Tibial artery (tissue), 4 donors: Measurements from ENCODE around the gene SLC9A4.

Source experiments
- DNase-seq, 2 donors: peaks; one replicate each; pipeline ENCODE4 v3.0.0-alpha.2; 2019
- H3K27ac ChIP-seq, 2 donors: fragments of 200-600 bp; sonication (generic) in 1 of 2; 1 replicate in 1 of 2; 2 replicates in 1 of 2; pipeline ENCODE4 v1.5.1; 2018 to 2019; ENCODE audit warnings: mild to moderate bottlenecking in 1 of 2
- H3K27me3 ChIP-seq, 2 donors: fragments of 200-600 bp; sonication (generic) in 1 of 2; one replicate each; pipeline versions ENCODE4 v1.5.1 to v1.6.0; 2016 to 2019
- H3K36me3 ChIP-seq, 3 donors: fragments of 200-600 bp; sonication (generic) in 2 of 3; one replicate each; pipeline ENCODE4 v1.5.1; 2016 to 2019; ENCODE audit warnings: mild to moderate bottlenecking in 2 of 3
- H3K4me1 ChIP-seq, 4 donors: fragments of 200-600 bp; sonication (generic) in 2 of 4; 1 replicate in 3 of 4; 2 replicates in 1 of 4; pipeline ENCODE4 v1.5.1; 2016 to 2019
- H3K4me3 ChIP-seq, 2 donors: fragments of 200-600 bp; sonication (generic) in 1 of 2; 1 replicate in 1 of 2; 2 replicates in 1 of 2; pipeline ENCODE4 v1.5.1; 2018 to 2019; ENCODE audit warnings: mild to moderate bottlenecking in 2 of 2
- H3K9me3 ChIP-seq, 3 donors: fragments of 200-600 bp; sonication (generic) in 1 of 3; one replicate each; pipeline ENCODE4 v1.5.1; 2016 to 2019
- intact Hi-C: fragments of 100-400 bp; cut with DNase I; formaldehyde crosslinking; loops from one replicate; pipeline ENCODE4 v1.15.0; 2023; ENCODE audit warnings: low total_unique reads
- TF ChIP-seq, protein P1 (sequence below), 2 experiments: fragments of 200-600 bp in 1 of 2; fragments of 450-650 bp in 1 of 2; IDR thresholded peaks; one replicate each; pipeline ENCODE4 v1.5.1; 2017 to 2019; ENCODE audit warnings: antibody characterized with exemption in 2 of 2, mild to moderate bottlenecking in 1 of 2, moderate library complexity in 1 of 2

SLC9A4 gene

DNA sequence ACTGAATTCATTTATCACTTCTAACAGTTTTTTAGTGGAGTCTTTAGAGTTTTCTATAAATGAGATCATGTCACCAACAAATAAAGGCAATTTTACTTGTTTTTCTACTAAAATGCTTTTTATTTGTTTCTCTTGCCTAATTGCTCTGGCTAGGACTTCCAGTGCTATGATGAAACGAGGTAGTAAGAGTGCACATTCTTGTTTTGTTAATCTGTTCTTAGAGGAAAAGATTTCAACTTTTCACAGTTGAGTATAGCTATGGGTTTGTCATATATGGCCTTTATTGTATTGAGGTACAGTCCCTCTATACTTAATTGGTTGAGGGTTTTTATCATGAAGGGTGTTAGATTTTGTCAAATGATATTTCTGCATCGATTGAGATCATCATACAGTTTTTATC lies 44.5 kb upstream of the SLC9A4 start:
- Histone ChIP-seq H3K4me1 (no peaks in the 10 kb centered on the region), H3K27me3 (peaks cover 0 to 6% of the 10 kb centered on the region in 2 donors), H3K36me3 (no peaks in the 10 kb centered on the region), H3K9me3 (no peaks in the 10 kb centered on the region), H3K4me3 (no peak overlapping the region), H3K27ac (no peak overlapping the region)
- no peak for DNase-seq
- intact Hi-C loops, result no loop called here
- TF ChIP-seq, protein P1, sequence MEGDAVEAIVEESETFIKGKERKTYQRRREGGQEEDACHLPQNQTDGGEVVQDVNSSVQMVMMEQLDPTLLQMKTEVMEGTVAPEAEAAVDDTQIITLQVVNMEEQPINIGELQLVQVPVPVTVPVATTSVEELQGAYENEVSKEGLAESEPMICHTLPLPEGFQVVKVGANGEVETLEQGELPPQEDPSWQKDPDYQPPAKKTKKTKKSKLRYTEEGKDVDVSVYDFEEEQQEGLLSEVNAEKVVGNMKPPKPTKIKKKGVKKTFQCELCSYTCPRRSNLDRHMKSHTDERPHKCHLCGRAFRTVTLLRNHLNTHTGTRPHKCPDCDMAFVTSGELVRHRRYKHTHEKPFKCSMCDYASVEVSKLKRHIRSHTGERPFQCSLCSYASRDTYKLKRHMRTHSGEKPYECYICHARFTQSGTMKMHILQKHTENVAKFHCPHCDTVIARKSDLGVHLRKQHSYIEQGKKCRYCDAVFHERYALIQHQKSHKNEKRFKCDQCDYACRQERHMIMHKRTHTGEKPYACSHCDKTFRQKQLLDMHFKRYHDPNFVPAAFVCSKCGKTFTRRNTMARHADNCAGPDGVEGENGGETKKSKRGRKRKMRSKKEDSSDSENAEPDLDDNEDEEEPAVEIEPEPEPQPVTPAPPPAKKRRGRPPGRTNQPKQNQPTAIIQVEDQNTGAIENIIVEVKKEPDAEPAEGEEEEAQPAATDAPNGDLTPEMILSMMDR (IDR thresholded peaks at IDR 0.05), result no peak

DNA sequence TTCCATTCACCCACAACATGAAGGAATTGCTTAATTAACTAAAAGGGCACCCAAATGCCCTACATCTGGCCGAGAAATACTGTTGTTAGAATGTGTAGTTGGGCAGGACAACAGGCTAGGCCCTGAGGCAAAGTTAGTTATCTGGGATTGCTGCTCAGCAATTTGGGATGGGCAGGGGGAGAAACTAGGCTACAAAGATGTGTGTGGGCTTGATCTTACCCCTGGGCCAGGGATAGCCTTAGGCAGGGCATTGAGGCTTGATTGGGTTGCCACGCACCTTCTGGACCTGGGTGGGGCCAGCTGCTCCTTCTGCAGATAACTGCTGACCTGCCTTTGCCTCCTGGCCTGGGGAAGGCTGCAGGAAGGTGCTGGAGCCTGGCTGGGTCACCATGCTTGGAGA lies 40.6 kb upstream of the SLC9A4 start:
- no peak for DNase-seq
- H3K27me3 ChIP-seq, result peaks cover 0 to 6% of the 10 kb centered on the region in 2 donors
- TF ChIP-seq, protein P1 (IDR thresholded peaks at IDR 0.05), result no peak
- H3K27ac ChIP-seq, result no peak overlapping the region
- H3K4me1 ChIP-seq, result no peaks in the 10 kb centered on the region
- no peaks in the 10 kb centered on the region for H3K36me3 ChIP-seq
- H3K4me3 ChIP-seq, result no peak overlapping the region
- intact Hi-C loops, result no loop called here
- H3K9me3 ChIP-seq, result no peaks in the 10 kb centered on the region

DNA sequence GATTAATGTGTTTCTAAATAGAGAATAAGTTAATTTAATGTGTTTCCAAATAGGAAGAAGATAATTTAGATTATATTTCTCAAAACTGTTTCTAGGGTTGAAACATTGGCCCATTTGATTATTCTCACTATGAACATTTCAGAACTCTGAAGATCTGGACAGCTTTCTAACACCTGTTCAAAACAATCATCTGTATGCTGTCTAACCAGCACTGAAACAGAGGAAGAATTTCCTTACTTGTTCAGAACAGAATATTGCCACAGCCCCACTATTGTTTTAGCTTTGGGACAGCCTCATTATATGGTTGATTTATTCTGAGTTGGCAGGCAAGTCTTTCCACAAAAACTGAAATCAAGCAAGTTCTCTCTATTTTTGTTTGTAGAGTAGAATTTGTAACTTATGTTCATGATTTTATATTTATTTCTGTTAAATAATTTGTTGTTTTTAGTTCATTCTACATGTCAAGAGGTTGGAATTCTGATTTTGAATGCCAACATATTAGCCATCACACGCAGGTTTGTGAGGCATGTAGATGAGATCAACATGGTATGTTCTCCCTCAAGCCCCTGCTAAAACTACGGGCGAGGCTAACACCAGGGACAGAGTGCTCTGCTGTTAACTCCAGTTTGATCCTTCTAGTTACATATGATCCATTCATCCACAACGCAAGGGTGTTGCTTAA lies 38.9 kb upstream of the SLC9A4 start:
- intact Hi-C loops, result no loop called here
- Histone ChIP-seq H3K27ac (no peak overlapping the region), H3K4me1 (no peaks in the 10 kb centered on the region), H3K9me3 (no peaks in the 10 kb centered on the region), H3K27me3 (peaks cover 0 to 6% of the 10 kb centered on the region in 2 donors), H3K4me3 (no peak overlapping the region), H3K36me3 (no peaks in the 10 kb centered on the region)
- DNase-seq, result no peak
- TF ChIP-seq, protein P1 (IDR thresholded peaks at IDR 0.05), result no peak

DNA sequence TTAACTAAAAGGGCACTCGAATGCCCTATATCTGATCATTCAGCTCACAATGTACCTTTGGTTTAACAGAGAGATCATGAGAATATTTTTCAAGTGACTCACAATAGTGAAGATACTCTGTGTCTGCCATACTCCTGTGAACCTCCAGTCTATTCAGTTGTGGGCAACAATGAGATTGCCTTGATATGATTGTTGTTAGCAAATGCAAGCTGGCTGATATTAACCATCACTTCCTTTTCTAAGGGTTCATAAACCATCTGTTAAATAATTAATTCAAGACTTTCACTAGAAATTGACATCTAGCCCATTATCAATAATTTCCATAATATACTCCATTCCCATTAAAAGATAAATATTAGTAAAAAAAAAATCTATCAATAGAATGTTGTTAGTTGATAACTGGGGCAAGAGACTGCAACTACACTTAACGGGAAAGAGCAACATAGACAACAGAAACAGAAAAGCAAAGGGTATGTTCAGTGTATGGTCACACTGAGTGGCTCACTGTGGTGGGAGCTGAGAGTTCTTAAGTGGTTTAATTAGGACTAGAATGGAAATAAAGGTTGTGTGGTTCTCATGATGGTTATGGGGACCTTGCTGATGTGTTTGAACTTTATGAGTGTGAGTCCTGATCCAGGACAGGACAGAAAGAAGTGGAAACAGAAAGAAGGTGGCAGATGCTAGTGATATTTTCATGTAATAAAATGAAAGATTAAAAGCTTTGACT lies 38.2 kb upstream of the SLC9A4 start:
- TF ChIP-seq, protein P1 (IDR thresholded peaks at IDR 0.05), result no peak
- Histone ChIP-seq H3K4me1 (no peaks in the 10 kb centered on the region), H3K4me3 (no peak overlapping the region), H3K9me3 (no peaks in the 10 kb centered on the region), H3K27ac (no peak overlapping the region), H3K36me3 (no peaks in the 10 kb centered on the region), H3K27me3 (peaks cover 0 to 6% of the 10 kb centered on the region in 2 donors)
- no peak for DNase-seq
- intact Hi-C loops, result no loop called here

DNA sequence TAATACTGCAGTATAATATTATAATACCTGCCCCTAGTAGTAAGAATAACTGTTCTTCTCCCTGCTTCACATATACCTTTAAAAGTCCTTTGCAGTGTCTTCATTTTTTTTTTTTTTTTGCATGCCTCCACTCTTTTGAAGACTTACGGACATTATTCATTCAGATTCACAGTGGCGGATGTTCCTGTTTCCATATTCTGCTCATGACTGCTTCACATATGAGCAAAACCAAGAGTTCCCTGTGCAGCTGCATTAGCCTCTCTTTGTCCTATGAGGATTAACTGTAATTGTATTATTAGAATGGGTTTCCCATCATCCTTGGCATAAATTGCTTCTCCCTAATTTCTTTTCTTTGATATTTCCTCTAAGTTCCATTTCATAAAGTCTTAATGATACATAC lies 37.3 kb upstream of the SLC9A4 start:
- peaks cover 0 to 6% of the 10 kb centered on the region in 2 donors for H3K27me3 ChIP-seq
- no peaks in the 10 kb centered on the region for H3K4me1 ChIP-seq
- H3K4me3 ChIP-seq, result no peak overlapping the region
- H3K36me3 ChIP-seq, result no peaks in the 10 kb centered on the region
- no peaks in the 10 kb centered on the region for H3K9me3 ChIP-seq
- intact Hi-C loops, result no loop called here
- no peak overlapping the region for H3K27ac ChIP-seq
- TF ChIP-seq, protein P1 (IDR thresholded peaks at IDR 0.05), result no peak
- DNase-seq, result no peak
